Non-pigmented ciliary epithelial cell (primary cell): ENCODE data around the gene CNTNAP3B.
"Not testable (repeated sequence)": the region's sequence is repeated elsewhere in the genome, so short reads cannot be mapped to it uniquely, and the experiment has no call there.

Experiments
- DNase-seq: peaks from one replicate; pipeline ENCODE4 v3.0.0-alpha.2; 2010; ENCODE audit warnings: low read depth

Gene CNTNAP3B

GRCh38 chr9:41977965-41978600 lies 151.1 kb downstream of the CNTNAP3B start:
- not testable (repeated sequence) for DNase-seq

- DNase-seq = not testable (repeated sequence)
These were observed 154.3 kb downstream of the CNTNAP3B start for GRCh38 chr9:41974906-41975305.

GRCh38 chr9:41953007-41953406 lies 176.2 kb downstream of the CNTNAP3B start:
- DNase-seq = not testable (repeated sequence)

- DNase-seq = not testable (repeated sequence)
These were observed 187.5 kb downstream of the CNTNAP3B start for GRCh38 chr9:41941738-41942137.

- not testable (repeated sequence) for DNase-seq
These were observed 191.1 kb downstream of the CNTNAP3B start for GRCh38 chr9:41938143-41938542.

- DNase-seq = not testable (repeated sequence)
These were observed 193.5 kb downstream of the CNTNAP3B start for GRCh38 chr9:41935727-41936126.

- not testable (repeated sequence) for DNase-seq
These were observed 200.1 kb downstream of the CNTNAP3B start for GRCh38 chr9:41929172-41929571.

- not testable (repeated sequence) for DNase-seq
These were observed 211.9 kb downstream of the CNTNAP3B start for GRCh38 chr9:41917374-41917773.

- DNase-seq = not testable (repeated sequence)
These were observed 223.7 kb downstream of the CNTNAP3B start for GRCh38 chr9:41905488-41905887.

- DNase-seq = not testable (repeated sequence)
These were observed 226.5 kb downstream of the CNTNAP3B start for GRCh38 chr9:41902762-41903161.

GRCh38 chr9:41898720-41899343 lies 230.4 kb downstream of the CNTNAP3B start:
- not testable (repeated sequence) for DNase-seq

GRCh38 chr9:41874557-41874956 lies 254.7 kb downstream of the CNTNAP3B start:
- not testable (repeated sequence) for DNase-seq

GRCh38 chr9:41855422-41855821 lies 273.8 kb downstream of the CNTNAP3B start:
- DNase-seq = not testable (repeated sequence)

GRCh38 chr9:41851848-41852740 lies 277.1 kb downstream of the CNTNAP3B start:
- not testable (repeated sequence) for DNase-seq

- DNase-seq = not testable (repeated sequence)
These were observed 281.4 kb downstream of the CNTNAP3B start for GRCh38 chr9:41847829-41848228.
